ENCODE measurements around the gene TFPI.
"Not testable (repeated sequence)": the region's sequence is repeated elsewhere in the genome, so short reads cannot be mapped to it uniquely, and the experiment has no call there.

The TFPI gene

GRCh38 chr2:187523325-187523724 is 30.9 kb downstream of the TFPI start:
- TF ChIP-seq CTCF (IDR thresholded peaks at IDR 0.05; ENCODE audit: low read depth, low read length, missing control alignments): no peak

GRCh38 chr2:187520121-187520624 is 34.1 kb downstream of the TFPI start:
- H3K4me3 ChIP-seq (ENCODE audit: low read depth, low read length): no peak overlapping the region
- in situ Hi-C loops (cut with HindIII; ENCODE audit: low pct_ligation_motif_present, low sequenced_read_pairs): no loop called here
- no peak for TF ChIP-seq CTCF (IDR thresholded peaks at IDR 0.05; ENCODE audit: low read depth, low read length, missing control alignments)
- H3K27ac ChIP-seq: no peak overlapping the region
- H3K27me3 ChIP-seq (replicated peaks): no peaks in the 10 kb centered on the region
- H3K36me3 ChIP-seq (replicated peaks): peaks cover 43% of the 10 kb centered on the region
- no peak for DNase-seq

More at GRCh38 chr2:187523325-187523724, 30.9 kb downstream of the TFPI start:
- no peak overlapping the region for H3K4me3 ChIP-seq (ENCODE audit: low read depth, low read length)
- H3K36me3 ChIP-seq (replicated peaks): peaks cover 43% of the 10 kb centered on the region
- DNase-seq: no peak
- no peak overlapping the region for H3K27ac ChIP-seq
- in situ Hi-C loops (cut with HindIII; ENCODE audit: low pct_ligation_motif_present, low sequenced_read_pairs): no loop called here
- no peaks in the 10 kb centered on the region for H3K27me3 ChIP-seq (replicated peaks)

- Histone ChIP-seq H3K27ac (no peak overlapping the region), H3K27me3 (replicated peaks) (no peaks in the 10 kb centered on the region), H3K4me3 (ENCODE audit: low read depth, low read length) (no peak overlapping the region), H3K36me3 (replicated peaks) (peaks cover 42% of the 10 kb centered on the region)
- in situ Hi-C loops (cut with HindIII; ENCODE audit: low pct_ligation_motif_present, low sequenced_read_pairs): no loop called here
- no peak for DNase-seq
- TF ChIP-seq CTCF (IDR thresholded peaks at IDR 0.05; ENCODE audit: low read depth, low read length, missing control alignments): no peak
These were observed 34.7 kb downstream of the TFPI start for GRCh38 chr2:187519419-187520120.

GRCh38 chr2:187517750-187518361 is 36.4 kb downstream of the TFPI start:
- not testable (repeated sequence) for H3K27me3 ChIP-seq (replicated peaks)

GRCh38 chr2:187516630-187517510 is 37.4 kb downstream of the TFPI start:
- H3K27ac ChIP-seq; DNase-seq; H3K27me3 ChIP-seq (replicated peaks); in situ Hi-C loops (cut with HindIII; ENCODE audit: low pct_ligation_motif_present, low sequenced_read_pairs); H3K4me3 ChIP-seq (ENCODE audit: low read depth, low read length): not testable (repeated sequence)
- peaks cover 37% of the 10 kb centered on the region for H3K36me3 ChIP-seq (replicated peaks)

More at GRCh38 chr2:187517750-187518361, 36.4 kb downstream of the TFPI start:
- H3K4me3 ChIP-seq (ENCODE audit: low read depth, low read length); H3K27ac ChIP-seq; in situ Hi-C loops (cut with HindIII; ENCODE audit: low pct_ligation_motif_present, low sequenced_read_pairs); DNase-seq: not testable (repeated sequence)
- H3K36me3 ChIP-seq (replicated peaks): peaks cover 42% of the 10 kb centered on the region

- no peak for TF ChIP-seq CTCF (IDR thresholded peaks at IDR 0.05; ENCODE audit: low read depth, low read length, missing control alignments)
- in situ Hi-C loops (cut with HindIII; ENCODE audit: low pct_ligation_motif_present, low sequenced_read_pairs): no loop called here
- H3K27ac ChIP-seq: no peak overlapping the region
- DNase-seq: no peak
- no peak overlapping the region for H3K4me3 ChIP-seq (ENCODE audit: low read depth, low read length)
- H3K27me3 ChIP-seq (replicated peaks): no peaks in the 10 kb centered on the region
- peaks cover 27% of the 10 kb centered on the region for H3K36me3 ChIP-seq (replicated peaks)
These were observed 39.3 kb downstream of the TFPI start for GRCh38 chr2:187514930-187515329.

- DNase-seq; in situ Hi-C loops (cut with HindIII; ENCODE audit: low pct_ligation_motif_present, low sequenced_read_pairs): not testable (repeated sequence)
These were observed 39.9 kb downstream of the TFPI start for GRCh38 chr2:187514235-187514829.

GRCh38 chr2:187513460-187514234 is 40.6 kb downstream of the TFPI start:
- peaks cover 14% of the 10 kb centered on the region for H3K36me3 ChIP-seq (replicated peaks)
- peak; percentile 69 for DNase-seq
- H3K27ac ChIP-seq; H3K27me3 ChIP-seq (replicated peaks); in situ Hi-C loops (cut with HindIII; ENCODE audit: low pct_ligation_motif_present, low sequenced_read_pairs); H3K4me3 ChIP-seq (ENCODE audit: low read depth, low read length): not testable (repeated sequence)

More at GRCh38 chr2:187514235-187514829, 39.9 kb downstream of the TFPI start:
- H3K27me3 ChIP-seq (replicated peaks); H3K27ac ChIP-seq; H3K4me3 ChIP-seq (ENCODE audit: low read depth, low read length): not testable (repeated sequence)
- peaks cover 21% of the 10 kb centered on the region for H3K36me3 ChIP-seq (replicated peaks)
